Sigmoid colon (tissue), 4 donors: Measurements from ENCODE around the gene VPS33A.

ENCODE experiments used
- POLR2AphosphoS5 ChIP-seq, 4 donors: sonication (generic); formaldehyde crosslinking; IDR thresholded peaks; one replicate each; pipeline ENCODE4 v1.6.1; 2017; ENCODE audit warnings: antibody characterized with exemption in 4 of 4
- TF ChIP-seq, protein P1 (sequence below), 4 experiments: fragments of 450-650 bp in 3 of 4; fragments of 200-600 bp in 1 of 4; IDR thresholded peaks; one replicate each; pipeline ENCODE4 v1.5.1; 2016 to 2019; ENCODE audit warnings: antibody characterized with exemption in 4 of 4, mild to moderate bottlenecking in 3 of 4, moderate library complexity in 2 of 4

- TF ChIP-seq, protein P1, sequence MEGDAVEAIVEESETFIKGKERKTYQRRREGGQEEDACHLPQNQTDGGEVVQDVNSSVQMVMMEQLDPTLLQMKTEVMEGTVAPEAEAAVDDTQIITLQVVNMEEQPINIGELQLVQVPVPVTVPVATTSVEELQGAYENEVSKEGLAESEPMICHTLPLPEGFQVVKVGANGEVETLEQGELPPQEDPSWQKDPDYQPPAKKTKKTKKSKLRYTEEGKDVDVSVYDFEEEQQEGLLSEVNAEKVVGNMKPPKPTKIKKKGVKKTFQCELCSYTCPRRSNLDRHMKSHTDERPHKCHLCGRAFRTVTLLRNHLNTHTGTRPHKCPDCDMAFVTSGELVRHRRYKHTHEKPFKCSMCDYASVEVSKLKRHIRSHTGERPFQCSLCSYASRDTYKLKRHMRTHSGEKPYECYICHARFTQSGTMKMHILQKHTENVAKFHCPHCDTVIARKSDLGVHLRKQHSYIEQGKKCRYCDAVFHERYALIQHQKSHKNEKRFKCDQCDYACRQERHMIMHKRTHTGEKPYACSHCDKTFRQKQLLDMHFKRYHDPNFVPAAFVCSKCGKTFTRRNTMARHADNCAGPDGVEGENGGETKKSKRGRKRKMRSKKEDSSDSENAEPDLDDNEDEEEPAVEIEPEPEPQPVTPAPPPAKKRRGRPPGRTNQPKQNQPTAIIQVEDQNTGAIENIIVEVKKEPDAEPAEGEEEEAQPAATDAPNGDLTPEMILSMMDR (IDR thresholded peaks at IDR 0.05) = no peak
- no peak for TF ChIP-seq POLR2AphosphoS5 (IDR thresholded peaks at IDR 0.05)
Measured at GRCh38 chr12:122182887-122183587, 83.3 kb downstream of the VPS33A start, which contains the start of gene LRRC43.
